Activated CD8-positive, alpha-beta memory T cell treated with anti-CD3 and anti-CD28 coated beads, Interleukin-2, amount 50 U/mL, for 4 hours (primary cell): ENCODE measurements around the gene MEIOSIN.

Source experiments
- DNase-seq: peaks from one replicate; pipeline ENCODE4 v3.0.0-alpha.2; 2020

The MEIOSIN gene

DNA sequence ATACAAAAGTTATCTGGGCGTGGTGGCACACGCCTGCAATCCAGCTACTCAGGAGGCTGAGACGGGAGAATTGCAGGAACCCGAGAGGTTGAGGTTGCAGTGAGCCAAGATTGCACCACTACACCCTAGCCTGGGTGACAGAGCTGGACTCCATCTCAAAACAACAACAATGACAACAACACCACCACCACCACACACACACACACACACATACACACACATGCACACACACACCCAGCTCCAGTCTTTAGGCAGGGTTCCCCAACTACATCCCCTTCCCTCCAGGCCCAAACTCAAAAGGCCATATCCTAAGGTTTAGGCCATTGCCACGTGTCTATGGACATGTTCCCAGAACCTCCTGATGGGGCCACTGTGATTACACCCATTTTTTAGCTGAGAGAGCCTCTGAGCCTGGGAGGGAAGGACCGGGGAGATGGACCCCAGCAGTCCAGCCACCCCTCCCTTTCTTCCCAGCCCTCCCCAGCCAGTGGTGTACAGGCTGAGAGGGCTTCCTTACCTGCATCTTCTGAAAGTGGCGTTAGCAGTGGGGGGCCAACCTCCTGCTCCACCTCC, 68.5 kb downstream of the MEIOSIN start:
- DNase-seq: no peak

- no peak for DNase-seq
Measured at GRCh38 chr19:45804140-45804958, 71.1 kb downstream of the MEIOSIN start.

DNA sequence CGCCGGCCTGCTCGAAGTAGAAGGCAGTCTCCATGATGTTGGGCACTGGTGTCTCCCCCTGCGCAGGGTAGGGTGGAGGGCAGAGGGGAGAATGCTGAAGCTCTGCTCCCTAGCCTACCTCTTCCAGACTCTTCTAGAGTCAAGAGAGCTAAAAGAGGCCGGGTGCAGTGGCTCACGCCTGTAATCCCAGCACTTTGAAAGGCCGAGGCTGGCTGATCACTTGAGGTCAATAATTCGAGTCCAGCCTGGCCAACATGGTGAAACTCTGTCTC, 71.7 kb downstream of the MEIOSIN start:
- DNase-seq: no peak

- DNase-seq: no peak
Measured at GRCh38 chr19:45805719-45806118, 72.5 kb downstream of the MEIOSIN start.

GRCh38 chr19:45809643-45810159, 76.5 kb downstream of the MEIOSIN start:
- no peak for DNase-seq

DNA sequence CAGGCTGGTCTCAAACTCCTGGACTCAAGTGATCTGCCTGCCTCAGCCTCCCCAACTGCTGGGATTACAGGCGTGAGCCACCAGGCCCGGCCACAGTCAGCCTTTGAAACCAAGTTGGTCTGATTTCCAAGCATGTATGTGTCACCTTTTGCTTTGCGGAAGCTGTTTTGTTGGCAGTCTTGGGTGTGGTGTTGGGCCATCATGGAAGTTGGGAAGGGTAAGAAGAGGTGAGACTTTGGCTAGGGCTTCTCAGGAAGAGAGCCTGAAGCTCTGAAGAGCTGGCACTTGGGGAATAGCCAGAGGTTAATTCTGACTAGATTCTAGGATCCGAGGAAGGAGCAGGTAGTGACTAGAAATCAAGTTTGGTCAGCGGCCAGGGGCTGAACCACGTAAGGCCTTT, 79.1 kb downstream of the MEIOSIN start:
- DNase-seq: no peak
